B cell (primary cell): Measurements from ENCODE around the gene REEP5.

Source experiments
- EZH2 ChIP-seq: IDR thresholded peaks from 2 replicates; pipeline ENCODE4 v1.6.1; 2012; ENCODE audit warnings: borderline replicate concordance, low read depth, mild to moderate bottlenecking, moderate library complexity, low read length; ENCODE audit not compliant: insufficient read depth, poor library complexity, severe bottlenecking
- TF ChIP-seq, protein P1 (sequence below): fragments of 200-600 bp; IDR thresholded peaks from one replicate; pipeline ENCODE4 v1.8.0; 2022; ENCODE audit warnings: antibody characterized with exemption, mild to moderate bottlenecking

DNA sequence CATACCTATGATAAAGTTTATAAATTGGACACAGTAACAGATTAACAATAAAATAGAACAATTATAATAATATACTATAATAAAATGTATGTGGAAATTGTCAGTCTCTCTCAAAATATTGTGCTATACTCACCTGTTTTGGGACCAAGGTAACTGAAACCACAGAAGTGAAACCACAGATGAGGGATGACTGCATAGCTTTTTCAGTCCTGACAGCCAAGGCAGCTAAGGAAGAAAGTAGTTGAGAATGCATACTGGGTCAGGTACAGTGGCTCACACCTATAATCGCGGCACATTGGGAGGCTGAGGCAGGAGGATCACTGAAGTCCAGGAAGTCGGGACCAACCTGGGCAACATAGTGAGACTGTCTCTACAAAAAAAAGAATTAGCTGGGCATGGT, 52.1 kb downstream of the REEP5 start:
- TF ChIP-seq, protein P1, sequence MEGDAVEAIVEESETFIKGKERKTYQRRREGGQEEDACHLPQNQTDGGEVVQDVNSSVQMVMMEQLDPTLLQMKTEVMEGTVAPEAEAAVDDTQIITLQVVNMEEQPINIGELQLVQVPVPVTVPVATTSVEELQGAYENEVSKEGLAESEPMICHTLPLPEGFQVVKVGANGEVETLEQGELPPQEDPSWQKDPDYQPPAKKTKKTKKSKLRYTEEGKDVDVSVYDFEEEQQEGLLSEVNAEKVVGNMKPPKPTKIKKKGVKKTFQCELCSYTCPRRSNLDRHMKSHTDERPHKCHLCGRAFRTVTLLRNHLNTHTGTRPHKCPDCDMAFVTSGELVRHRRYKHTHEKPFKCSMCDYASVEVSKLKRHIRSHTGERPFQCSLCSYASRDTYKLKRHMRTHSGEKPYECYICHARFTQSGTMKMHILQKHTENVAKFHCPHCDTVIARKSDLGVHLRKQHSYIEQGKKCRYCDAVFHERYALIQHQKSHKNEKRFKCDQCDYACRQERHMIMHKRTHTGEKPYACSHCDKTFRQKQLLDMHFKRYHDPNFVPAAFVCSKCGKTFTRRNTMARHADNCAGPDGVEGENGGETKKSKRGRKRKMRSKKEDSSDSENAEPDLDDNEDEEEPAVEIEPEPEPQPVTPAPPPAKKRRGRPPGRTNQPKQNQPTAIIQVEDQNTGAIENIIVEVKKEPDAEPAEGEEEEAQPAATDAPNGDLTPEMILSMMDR, result no peak
- TF ChIP-seq EZH2, result no peak
